Left kidney (tissue), 8 donors: ENCODE results near the gene IRX2. TPM values are rescaled to one million over a fixed set of nuclear protein-coding genes. Genes with fewer than 3 reads are reported as not detected.

Source experiments
- DNase-seq: peaks from one replicate; pipeline ENCODE4 v3.0.0-alpha.2; 2013
- long read RNA-seq, 8 donors: transcript quantifications; one replicate each; lab custom pipeline, GENCODE V29; 2026
- polyA plus RNA-seq: library from polyadenylated mRNA; unstranded; fragments of 120-200 nt; gene quantifications from one replicate; pipeline ENCODE4 v1.2.1, GENCODE V29; 2013; ENCODE audit not compliant: insufficient read length

The IRX2 gene
- 23.7 TPM for polyA plus RNA-seq
- long read RNA-seq, donor 1, partial matches to known transcripts, result 49 of 63 reads
- long read RNA-seq, donor 1, other reads (novel, unspliced or antisense), result 11 of 63 reads
- long read RNA-seq, donor 2, partial matches to known transcripts, result 11 of 16 reads
- long read RNA-seq, donor 2, other reads (novel, unspliced or antisense), result 0 of 16 reads
- long read RNA-seq, donor 3, result 0 reads
- long read RNA-seq, donor 4, result 0 reads
- long read RNA-seq, donor 5, partial matches to known transcripts, result 16 of 20 reads
- long read RNA-seq, donor 5, other reads (novel, unspliced or antisense), result 0 of 20 reads
- long read RNA-seq, donor 6, partial matches to known transcripts, result 5 of 9 reads
- long read RNA-seq, donor 6, other reads (novel, unspliced or antisense), result 0 of 9 reads
- long read RNA-seq, donor 7, partial matches to known transcripts, result 7 of 12 reads
- long read RNA-seq, donor 7, other reads (novel, unspliced or antisense), result 0 of 12 reads
- long read RNA-seq, donor 8, partial matches to known transcripts, result 5 of 11 reads
- long read RNA-seq, donor 8, other reads (novel, unspliced or antisense), result 0 of 11 reads

DNA sequence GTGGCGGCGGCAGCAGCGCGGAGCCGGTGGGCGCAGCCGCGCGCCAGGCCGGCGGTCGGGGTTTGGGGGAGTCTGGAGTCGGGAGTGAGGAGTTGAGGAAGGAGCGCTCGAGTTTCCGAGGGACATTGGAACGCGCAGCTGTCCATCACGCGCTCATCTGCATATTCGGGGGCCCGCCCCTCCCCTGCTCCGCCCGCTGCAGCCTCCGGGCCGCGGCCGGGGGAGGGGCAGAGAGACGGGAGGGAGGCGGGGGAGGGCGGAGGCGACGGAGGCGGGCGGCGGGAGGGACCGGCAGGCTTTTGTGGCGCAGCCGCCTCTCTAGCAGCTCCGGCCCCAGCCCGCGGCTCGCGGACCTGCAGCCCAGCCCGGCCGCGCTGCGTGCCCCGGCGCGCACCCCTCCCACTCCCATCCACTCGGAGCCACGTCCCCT lies at the start of gene IRX2:
IRX2 (minus strand) TSS at position 86 of the 430 bp plus-strand sequence. CDS start 264 bp downstream, outside the sequence.
- DNase-seq, result peak; percentile 84

DNA sequence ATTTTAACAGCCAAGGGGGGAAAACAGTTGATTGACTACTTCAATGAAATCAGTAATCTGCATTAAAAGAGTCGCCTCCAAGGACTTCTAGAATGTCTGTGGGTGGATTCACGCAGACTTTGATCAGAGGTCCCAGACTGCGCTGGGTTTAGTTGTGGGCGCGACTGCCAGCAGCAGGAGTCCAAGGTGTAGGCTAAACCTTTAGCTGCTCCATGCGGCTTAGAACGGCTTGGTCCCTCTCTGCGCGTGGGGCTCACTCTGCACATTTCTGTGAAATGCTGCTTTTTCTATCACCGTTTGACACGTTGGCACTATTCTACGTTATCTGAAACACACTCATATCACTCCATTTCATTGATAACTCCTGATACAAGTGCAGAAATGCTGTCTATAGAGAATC lies 48.6 kb upstream of the IRX2 start:
- no peak for DNase-seq

DNA sequence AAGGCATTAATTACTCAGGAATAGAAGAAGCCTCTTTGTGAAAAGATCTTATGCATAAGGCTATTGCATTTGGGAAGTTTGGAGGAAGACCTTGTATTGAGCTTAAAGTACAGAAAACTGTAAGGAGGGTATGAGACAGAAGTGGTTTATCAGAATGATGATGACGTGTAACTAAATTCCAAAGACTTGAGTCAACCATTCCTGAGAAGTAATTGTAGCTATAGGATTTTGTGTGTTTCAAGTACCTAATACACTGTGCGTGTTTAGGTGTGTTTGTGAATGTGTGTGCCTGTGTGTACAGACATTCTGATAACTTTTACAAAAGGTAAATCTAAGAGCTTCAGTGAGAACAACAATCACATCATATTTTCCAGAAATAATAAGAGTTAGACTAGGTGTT lies 46.5 kb upstream of the IRX2 start:
- DNase-seq, result no peak

DNA sequence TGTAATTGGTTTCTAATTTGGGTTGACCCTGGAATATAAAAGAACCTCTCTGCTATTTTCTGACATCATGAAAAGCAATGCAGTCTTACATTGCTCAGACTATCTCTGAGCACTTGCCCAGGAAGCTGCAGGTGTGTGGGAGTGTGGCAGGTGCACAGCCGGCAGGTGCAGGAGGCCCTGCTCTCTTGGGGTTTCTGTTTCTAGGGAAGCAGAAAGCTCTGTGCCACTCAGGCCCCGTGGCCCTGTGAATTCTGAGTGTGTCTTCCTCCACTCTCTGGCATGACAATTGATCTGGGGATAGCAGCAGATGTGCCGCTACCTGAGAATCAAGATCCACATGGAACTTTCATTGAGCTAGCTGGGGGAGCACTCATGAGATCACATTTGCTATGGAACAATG lies 45.7 kb upstream of the IRX2 start:
- no peak for DNase-seq

DNA sequence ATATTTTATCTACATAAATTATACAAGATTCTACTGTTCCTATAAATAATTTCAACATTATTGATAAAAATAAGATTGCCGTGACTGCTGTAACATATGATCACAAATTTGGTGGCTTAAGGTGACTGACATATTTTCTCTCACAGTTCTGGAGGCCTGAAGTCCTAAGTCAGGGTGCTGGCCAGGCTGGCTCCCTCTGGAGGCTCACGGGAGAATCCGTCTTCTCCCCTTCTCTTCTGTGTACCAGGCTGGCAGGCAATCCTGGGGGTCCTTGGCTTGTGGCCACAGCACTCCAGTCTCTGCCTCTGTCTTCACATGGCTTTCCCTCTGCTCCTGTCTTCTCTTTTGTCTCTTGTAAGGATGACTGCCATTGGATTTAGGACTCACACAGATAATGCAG lies 31.7 kb upstream of the IRX2 start:
- DNase-seq, result no peak

DNA sequence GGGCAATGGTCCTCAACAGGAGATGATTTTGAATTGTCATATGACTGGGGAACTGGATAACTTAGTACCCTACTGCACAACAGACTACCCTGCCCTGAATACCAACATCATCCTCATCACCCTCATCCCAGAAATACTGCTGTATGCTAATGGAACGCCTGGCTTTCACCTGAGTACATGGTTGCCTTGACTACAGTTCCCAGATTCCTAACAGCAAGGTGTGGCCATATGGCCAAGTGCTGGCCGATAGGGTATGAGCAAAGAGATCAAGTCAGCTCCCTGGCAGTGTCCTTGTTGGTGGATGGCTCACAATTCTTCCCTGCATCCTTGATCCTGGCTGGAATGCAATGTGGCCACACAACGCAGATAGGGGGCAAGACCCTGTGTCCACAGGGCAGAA lies 31.2 kb upstream of the IRX2 start:
- DNase-seq, result no peak

DNA sequence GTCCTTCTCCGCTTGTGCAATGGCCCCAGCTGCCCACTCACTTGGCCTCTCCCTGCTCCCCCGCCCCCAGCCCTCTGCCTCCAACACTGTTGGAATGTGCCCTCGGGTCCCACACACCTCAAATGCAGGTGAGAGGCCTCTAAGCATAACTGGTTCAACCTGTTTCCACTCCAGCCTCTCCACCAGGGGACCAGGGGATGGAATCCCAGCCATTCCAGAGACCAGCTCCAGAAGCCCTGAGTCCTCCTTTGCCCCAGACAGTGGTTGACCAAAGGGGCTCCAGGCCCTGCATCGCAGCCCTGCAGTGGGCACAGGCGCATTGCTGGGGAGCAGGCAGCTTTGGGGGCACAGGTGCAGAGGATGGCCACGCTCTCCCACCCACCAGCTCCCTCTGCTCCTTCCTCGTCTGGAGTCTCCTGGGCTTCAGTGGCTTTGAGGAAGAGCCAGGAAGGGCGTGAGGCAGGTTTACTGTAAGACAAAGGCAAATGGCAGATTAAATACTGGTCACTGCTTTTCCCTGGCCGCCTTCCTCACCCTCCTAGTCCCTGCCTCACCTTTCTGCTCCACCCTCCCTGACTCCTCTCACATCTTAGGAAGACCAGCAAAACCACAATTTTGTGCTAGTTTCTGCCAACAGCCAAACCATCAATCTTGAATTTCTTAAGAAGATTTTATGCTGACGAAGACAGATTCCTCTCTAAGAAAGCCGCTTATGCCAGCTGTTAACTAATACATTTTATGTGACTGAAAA lies 29.1 kb upstream of the IRX2 start:
- peak; percentile 47 for DNase-seq

DNA sequence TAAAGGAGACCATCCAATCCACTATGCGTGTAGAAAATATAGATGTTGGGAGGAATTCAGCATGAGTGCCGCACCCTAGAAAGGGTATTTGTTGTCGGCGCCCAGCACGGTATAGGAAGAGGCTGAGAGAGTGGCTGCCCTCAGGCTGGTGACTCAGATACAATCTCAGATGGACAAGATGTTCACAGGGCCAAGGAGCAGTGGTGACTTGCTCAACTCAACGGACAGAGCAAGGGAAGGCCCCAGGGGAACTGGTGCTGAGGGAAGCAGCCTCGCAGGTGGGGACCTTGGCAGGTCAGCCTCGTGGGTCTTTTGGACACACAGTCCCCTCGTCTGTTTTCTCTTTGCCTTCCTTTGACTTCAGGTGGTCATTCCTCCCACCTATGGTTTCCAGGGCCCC lies 28.0 kb upstream of the IRX2 start:
- DNase-seq, result no peak

DNA sequence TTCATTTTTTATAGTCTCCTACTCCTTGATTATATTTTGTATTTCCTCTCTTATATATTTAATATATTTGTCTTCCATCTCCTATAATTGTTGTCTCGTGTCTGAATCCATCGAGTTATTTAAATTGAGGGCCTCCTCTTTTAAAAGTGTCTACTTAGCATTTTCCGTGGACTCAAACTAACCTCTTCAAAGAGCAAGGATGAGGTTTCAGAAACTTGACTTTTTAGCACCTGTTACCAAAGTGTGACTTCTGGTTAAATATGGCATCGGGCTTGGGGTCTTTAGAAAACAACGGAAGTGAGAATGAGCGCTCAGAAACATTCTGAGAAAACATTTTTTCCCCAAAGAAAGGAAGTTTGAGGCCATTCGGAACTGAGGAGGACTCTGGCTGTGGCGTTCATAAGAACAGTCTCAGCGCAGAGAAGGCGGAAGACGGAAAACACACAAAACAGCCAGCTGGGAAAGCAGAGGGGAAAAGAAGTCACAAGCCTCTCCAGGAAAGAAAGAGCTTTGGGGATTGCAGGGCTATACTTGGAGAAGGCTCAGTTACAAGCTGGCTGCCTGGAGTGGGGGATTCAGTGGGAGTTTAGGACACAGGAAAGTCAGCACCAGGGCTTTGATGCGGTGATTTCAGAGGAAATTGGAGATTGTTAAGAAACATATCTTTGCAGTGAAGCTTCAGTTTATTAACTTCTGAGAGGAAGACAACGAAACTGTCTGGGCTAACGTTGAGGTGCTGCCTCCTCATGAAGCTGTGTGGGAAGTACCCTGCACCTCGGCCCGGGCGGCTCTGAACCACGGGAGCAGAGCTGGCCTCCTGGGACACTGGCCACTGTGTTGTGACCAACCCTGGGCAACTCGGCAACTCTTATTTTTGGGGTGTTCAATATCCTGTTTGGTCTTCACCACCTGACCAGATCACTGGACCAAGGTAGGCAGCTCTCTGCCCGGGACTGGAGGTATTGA lies 25.1 kb upstream of the IRX2 start:
- no peak for DNase-seq

DNA sequence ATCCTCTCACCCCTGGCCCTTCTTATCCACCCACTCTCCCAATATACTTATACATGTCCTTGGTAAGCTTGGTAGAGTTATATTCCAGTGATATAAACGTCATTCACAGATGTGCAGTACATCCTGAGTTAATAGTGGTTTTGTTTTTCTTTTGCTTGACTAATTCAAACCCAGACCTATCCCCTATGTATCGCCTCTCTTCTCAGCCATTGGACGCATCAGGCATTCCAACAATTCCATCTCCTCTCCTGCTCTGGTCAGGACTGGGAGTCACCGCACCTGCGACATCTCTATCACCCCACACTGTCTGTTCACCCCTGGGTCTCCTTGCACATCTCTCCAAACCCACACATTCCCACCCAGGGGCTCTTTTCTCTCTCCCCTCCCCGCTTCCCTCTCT lies 21.9 kb upstream of the IRX2 start:
- DNase-seq, result no peak

DNA sequence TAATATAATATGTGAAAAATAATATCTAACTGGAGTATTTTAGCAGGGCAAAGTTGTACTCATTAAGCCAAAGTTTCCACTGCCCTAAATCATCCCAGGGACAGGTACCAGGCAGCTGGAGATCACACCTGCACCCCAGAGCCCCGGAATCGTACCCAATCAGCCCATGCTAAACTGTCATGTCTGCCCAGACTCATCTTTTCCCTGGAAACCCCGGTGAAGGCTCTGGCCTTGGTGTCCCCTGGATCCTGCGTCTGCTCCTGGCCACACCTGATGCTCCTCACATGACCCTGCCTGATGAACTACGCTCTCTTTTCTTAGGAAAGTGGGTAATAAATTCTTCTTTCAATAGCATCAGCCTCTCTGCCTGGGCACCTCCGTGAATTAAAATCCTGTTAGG lies 15.6 kb upstream of the IRX2 start:
- no peak for DNase-seq

DNA sequence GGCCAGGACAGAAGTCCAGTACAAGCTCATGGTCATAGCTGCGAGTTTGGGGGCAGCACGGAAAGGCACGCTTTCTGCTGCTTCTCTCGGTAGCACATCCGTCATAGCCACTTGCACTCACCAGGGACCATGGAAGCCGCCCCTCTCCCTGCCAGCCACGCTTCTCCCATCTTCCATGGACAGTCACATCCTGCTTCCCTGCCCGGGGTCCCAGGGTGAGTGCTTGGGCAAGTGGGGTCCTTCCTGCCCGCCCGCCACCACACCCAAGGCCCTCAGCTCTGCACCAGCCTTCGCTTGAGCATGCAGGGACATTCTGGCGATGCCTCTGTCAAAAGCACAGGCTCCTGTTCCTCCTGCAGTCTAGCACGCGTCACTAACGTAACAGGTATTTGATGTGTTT lies 13.1 kb upstream of the IRX2 start:
- DNase-seq, result no peak

DNA sequence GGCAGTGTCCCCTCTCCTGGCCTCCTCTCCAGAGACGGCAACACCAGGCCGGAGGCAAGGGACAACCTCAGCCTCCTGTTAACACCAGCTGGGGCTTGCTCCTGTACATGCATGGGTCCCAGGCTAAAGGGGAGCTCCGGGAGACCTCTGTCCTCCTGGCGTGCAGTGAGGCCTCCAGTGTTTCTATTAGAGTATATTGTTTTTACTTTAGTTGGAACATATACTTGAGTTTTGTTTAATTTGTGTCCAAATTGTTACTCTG lies 12.0 kb upstream of the IRX2 start:
- DNase-seq, result no peak

DNA sequence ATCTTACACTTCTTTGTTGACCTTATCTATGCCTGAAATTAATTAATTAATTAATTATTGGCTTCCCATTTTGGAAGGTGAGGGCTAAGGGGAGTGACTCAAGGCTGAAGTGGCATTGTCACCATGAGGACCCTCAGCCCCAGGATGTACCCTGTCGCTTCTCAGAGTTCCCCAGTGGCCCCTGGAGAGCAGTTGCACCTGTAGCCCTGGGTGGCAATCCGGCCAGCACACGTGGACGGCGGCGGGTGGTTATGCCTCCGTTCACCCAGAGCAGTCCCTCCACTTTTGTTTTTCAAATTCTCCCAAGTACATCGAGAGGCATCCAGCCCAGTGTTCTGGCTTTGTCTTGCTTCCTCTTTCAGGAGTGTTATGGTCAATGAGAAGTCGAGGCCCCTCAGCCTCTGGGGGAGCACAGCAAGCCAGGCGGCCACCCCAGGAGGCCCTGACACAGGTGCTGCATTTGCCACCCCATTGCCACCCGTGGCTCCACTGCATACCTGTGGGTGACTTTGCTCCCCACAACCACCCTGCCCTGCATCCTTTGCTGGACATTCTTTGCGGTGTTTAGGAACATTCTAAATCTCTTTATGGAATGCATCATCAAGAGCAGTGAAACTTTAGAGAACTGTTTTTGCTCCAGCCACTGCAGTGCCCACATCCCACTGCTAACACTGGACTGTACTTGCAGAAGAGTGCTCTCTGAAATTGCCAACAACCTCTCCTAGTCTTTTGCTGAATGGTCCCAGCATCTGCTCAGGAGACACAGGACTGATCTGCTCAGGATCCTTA lies 11.5 kb upstream of the IRX2 start:
- DNase-seq, result no peak

DNA sequence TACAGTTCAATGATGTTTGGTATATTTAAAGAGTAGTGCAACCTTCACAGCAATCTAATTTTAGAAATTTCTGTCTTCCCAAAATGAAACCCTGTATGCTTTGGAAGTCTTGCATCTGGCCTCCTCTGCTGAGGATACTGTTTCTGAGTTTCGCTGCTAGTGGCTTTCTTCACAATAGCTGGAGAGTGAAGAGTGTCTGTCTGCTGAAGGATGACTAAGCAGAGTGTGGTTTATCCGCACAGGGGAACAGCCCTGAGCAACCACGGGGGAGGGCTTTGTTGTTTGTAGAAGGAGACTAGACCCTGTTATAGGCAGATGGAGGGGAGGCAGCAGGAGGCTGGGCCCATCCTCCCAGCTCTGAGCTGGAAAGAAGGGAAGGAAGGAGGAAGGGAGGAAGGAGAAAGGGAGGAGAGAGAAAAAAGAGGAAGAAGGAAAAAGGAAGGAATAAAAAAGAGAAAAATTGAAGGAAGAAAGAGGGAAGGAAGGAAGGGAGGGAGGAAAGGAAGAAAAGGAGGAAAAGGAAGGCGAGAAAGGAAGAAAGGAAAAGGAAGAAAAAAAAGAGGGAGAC lies 10.5 kb upstream of the IRX2 start:
- DNase-seq, result no peak

DNA sequence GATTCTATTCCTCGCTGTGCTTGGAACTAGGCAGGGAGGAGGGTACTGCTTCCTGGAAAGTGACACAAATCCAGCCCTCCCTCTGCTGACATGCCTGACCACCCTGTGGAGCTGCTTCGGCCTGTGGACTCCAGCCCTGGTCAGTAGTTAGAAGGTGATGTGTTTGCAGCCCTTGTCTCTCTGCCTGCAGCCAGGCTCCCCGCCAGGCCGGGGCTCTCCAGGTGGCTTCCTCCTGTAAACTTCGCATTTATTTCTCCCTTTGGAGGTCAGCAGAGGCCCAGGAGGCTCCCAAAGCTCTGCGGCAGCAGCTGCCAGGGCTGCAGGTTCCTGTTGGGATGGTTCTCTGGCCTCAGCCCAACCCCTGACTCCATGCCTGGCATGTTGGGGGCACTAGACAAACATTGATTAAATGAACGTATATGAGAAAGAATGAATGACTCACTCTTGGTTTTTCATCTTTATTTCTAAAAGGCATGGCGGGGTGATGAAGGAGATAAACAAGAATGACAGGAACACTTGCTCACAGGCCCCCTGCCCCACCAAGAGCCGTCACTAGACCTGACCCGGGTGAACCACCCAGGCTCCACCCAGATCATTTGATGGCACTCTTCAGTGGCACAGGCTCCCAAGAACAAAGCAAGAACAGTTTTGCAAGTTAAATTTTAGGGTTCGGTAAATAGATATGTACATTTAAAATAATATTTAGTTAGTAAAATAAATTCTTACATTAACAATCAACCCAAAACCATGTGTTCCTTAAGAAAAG lies 8.4 kb upstream of the IRX2 start:
- no peak for DNase-seq

DNA sequence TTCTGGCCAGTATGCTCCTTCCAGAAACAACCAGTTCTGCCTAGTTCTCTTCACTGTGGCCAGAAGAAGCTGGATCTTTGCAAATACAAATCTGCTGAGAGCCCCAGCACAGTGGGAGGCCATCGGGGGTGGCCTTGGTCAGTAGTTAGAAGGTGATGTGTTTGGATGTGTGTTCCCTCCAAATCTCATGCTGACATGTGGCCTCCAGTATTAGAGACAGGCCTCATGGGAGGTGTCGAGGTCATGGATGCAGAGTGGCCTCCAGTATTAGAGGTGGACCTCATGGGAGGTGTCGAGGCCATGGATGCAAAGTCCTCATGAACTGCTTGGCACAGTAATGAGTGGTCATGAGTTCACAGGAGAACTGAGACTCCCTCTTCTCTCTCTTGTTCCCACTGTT lies 7.6 kb upstream of the IRX2 start:
- no peak for DNase-seq

DNA sequence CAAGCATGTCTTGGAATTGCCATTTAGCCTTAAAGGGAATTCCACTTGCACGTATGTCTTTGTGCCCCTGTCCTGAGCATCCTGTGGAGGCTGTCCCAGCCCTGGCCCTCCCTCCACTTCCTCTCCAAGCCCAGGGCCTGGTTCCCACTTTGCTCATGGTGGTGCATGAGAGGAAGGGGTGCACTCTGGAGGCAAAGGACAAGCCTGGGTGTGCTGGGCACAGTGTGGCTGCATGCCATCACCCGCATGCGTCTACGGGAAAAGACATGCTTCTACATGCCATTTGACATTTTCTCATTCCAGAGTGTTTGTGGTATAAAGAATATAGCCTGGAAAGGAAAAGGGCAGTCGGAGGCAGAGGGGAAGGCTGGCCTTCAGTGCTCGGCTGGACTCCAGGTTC lies 7.2 kb upstream of the IRX2 start:
- no peak for DNase-seq

DNA sequence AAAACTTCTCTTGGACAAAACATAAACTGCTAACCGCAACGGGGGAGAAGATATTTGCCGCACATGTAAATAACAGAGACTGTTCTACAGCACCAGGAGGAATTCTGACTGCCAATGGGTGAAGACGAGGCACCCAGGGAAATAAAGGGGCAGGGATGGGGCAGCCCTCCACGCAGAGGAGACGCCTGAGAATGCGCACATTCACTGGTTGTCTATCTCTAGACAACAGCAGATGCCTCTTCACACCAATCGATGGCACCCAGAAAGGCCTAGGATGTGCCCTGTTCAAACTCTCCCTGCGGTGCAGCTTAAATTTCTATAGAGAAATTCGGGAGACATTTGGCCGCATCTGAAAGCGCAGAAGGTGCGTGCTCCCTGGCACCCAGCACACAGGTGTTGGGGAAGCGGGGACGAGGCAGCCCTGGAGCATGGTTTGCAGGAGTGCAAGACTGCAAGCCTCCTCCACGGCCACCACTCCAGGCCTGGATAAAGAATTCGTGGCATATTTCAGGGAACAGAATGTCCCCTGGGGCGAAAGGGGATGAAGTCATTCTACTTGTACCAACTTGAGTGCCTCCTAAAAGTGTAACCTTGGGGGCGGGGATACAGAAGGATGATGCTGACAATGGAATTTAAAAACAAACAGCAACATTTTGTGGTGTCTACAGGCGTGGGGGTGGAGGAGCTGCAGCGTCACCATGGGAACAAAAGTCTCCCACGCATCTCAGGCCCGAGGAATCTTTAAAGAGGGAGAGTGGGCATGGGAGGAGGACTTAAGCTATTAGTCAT lies 6.3 kb upstream of the IRX2 start:
- DNase-seq, result no peak
